Transverse colon (tissue), 4 donors: Measurements from ENCODE around the gene CPSF4. TPM values are rescaled to one million over a fixed set of nuclear protein-coding genes. Genes with fewer than 3 reads are reported as not detected.
"Not testable (repeated sequence)": the region's sequence is repeated elsewhere in the genome, so short reads cannot be mapped to it uniquely, and the experiment has no call there.

ENCODE experiments used
- DNase-seq: peaks from one replicate; pipeline ENCODE4 v3.0.0-alpha.2; 2019
- H3K27ac ChIP-seq, 4 donors: fragments of 200-600 bp; sonication (generic); 2 replicates each; pipeline ENCODE4 v1.5.1; 2016 to 2018; ENCODE audit warnings: inconsistent platforms in 4 of 4
- H3K27me3 ChIP-seq: fragments of 200-600 bp; sonication (generic); 2 replicates; pipeline ENCODE4 v1.5.1; 2017; ENCODE audit warnings: inconsistent platforms
- H3K36me3 ChIP-seq, 4 donors: fragments of 200-600 bp; sonication (generic); 2 replicates each; pipeline ENCODE4 v1.5.1; 2017 to 2019; ENCODE audit warnings: inconsistent platforms in 4 of 4
- H3K4me1 ChIP-seq, 4 donors: fragments of 200-600 bp; sonication (generic); 2 replicates each; pipeline ENCODE4 v1.5.1; 2017 to 2020; ENCODE audit warnings: inconsistent platforms in 4 of 4
- H3K4me3 ChIP-seq, 4 donors: fragments of 200-600 bp; sonication (generic); 1 replicate in 1 of 4; 2 replicates in 3 of 4; pipeline versions ENCODE4 v1.5.1 to v1.6.1; 2017 to 2019; ENCODE audit warnings: inconsistent platforms in 4 of 4
- H3K9me3 ChIP-seq, 2 donors: fragments of 200-600 bp; sonication (generic); 2 replicates each; pipeline ENCODE4 v1.5.1; 2017 to 2019; ENCODE audit warnings: inconsistent platforms in 2 of 2
- EP300 ChIP-seq: sonication (generic); formaldehyde crosslinking; IDR thresholded peaks from one replicate; pipeline ENCODE4 v1.6.1; 2017; ENCODE audit warnings: antibody characterized with exemption, low read depth
- POLR2A ChIP-seq: fragments of 450-650 bp; IDR thresholded peaks from one replicate; pipeline ENCODE4 v1.6.1; 2016; ENCODE audit warnings: antibody characterized with exemption, mild to moderate bottlenecking, moderate library complexity
- POLR2AphosphoS5 ChIP-seq, 3 donors: sonication (generic); formaldehyde crosslinking; IDR thresholded peaks; one replicate each; pipeline ENCODE4 v1.6.1; 2016; ENCODE audit warnings: antibody characterized with exemption in 3 of 3
- WGBS, 2 donors: methylation state at CpG; one replicate each; pipeline ENCODE4 v1.1.5; 2018; ENCODE audit warnings: low coverage in 1 of 2; 5-methylcytosine and 5-hydroxymethylcytosine counted together
- in situ Hi-C, 4 donors: fragments of 200-750 bp; cut with MboI; loops; one replicate each; pipeline versions ENCODE4 v1.15.0 to v1.15.1; 2017; ENCODE audit warnings: low sequenced_read_pairs in 3 of 4, low pct_ligation_motif_present in 1 of 4, low pct_unique_long_range_greater_than_20kb in 1 of 4
- intact Hi-C: fragments of 100-400 bp; cut with DNase I; formaldehyde crosslinking; loops from one replicate; pipeline ENCODE4 v1.15.1; 2023; ENCODE audit warnings: low total_unique reads
- total RNA-seq, 4 donors: library from RNA; depleted of rRNA; stranded (reverse); fragments of >200 nt; gene quantifications; one replicate each; pipeline ENCODE4 v1.1.0, GENCODE V29; 2016
- TF ChIP-seq, protein P1 (sequence below), 5 experiments: fragments of 200-600 bp in 3 of 5; fragments of 450-650 bp in 2 of 5; sonication (generic) in 3 of 5; IDR thresholded peaks; 1 replicate in 2 of 5; 2 replicates in 3 of 5; pipeline ENCODE4 v1.5.1; 2016 to 2017; ENCODE audit warnings: antibody characterized with exemption in 5 of 5, inconsistent platforms in 3 of 5, mild to moderate bottlenecking in 2 of 5, moderate library complexity in 1 of 5

Gene CPSF4
- total RNA-seq, 4 donors from 2014 or later, result 20.7 to 65.5 (median 24.8) TPM

DNA sequence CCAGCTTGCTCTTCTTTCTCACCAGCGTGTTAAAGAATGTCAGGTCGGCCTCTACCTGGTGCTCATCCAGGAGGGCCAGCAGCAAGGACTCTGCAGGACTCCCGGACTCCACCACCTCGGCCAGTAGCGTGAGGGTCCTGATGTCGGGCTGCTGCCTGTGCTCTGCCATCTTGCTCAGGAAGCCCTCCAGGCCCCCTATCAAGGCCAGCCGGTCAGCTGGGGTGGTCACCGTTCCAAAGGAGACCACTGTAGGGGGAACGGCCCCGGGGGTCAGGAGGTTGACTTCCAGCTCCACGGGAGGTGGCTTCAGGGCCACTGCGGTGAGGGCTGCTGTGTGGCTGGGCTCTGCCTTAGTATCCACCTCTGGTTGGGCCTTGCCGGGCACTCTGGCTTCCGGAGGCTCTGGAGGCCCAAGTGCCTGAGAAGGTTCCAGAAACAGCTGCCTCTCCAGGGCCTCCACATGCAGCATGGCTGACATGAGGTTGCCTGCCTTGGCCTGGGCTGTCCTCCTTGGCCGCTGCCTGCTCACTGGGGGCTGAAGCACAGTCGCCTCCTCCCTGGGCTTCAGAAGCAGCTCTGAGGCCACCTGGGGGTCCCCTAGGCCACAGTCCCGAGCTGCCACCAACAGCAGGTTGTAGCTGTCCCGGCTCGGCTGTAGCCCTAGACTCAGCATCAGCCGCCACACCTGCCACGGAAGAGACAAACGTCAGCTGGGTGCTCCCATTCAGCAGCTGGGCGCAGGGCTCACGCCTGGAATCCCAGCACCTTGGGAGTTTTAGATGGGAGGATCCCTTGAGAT lies 13.6 kb upstream of the CPSF4 start:
- no peak for DNase-seq
- in situ Hi-C loops, result no loop called here

DNA sequence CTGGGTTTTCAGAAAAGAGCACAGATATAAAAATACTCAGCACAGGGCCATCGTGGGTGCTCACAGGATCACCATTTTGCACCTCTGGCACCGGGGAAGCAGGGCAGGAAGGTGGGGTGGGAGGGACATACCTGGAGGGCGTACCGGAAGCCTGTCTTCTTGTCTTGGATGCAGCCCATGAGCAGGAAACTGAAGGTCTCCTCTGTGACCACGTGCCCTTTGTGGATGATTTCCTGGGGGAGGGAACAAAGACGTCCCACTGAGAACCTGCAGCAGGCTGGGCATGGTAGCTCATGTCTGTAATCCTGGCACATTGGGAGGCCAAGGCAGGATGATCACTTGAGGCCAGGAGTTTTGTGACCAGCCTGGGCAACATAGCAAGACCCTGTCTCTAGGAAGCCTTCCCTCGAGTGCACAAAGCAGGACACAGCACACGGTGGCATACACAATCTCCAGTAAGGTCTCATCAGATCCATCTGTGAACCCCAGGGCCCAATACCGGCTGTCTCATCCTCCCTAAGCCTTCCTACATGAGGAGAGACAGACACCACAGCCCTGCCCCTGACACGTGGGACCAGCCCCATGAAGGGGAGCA lies 9.7 kb upstream of the CPSF4 start:
- Histone ChIP-seq H3K36me3 (peaks cover 0 to 15% (median 2%) of the 10 kb centered on the region in 4 donors), H3K4me3 (no peak overlapping the region), H3K4me1 (no peaks in the 10 kb centered on the region), H3K27ac (no peak overlapping the region), H3K9me3 (no peaks in the 10 kb centered on the region), H3K27me3 (no peaks in the 10 kb centered on the region)
- no peak for DNase-seq
- TF ChIP-seq EP300 (no peak), POLR2AphosphoS5 (IDR thresholded peaks at IDR 0.05) (no peak), POLR2A (no peak)
- TF ChIP-seq, protein P1, sequence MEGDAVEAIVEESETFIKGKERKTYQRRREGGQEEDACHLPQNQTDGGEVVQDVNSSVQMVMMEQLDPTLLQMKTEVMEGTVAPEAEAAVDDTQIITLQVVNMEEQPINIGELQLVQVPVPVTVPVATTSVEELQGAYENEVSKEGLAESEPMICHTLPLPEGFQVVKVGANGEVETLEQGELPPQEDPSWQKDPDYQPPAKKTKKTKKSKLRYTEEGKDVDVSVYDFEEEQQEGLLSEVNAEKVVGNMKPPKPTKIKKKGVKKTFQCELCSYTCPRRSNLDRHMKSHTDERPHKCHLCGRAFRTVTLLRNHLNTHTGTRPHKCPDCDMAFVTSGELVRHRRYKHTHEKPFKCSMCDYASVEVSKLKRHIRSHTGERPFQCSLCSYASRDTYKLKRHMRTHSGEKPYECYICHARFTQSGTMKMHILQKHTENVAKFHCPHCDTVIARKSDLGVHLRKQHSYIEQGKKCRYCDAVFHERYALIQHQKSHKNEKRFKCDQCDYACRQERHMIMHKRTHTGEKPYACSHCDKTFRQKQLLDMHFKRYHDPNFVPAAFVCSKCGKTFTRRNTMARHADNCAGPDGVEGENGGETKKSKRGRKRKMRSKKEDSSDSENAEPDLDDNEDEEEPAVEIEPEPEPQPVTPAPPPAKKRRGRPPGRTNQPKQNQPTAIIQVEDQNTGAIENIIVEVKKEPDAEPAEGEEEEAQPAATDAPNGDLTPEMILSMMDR (IDR thresholded peaks at IDR 0.05), result no peak
- in situ Hi-C loops (no loop called here), intact Hi-C loops (no loop called here)
- WGBS, 2 donors, result 82% methylated on average over 10 of the region's 10 CpGs; no CpG with 5 or more reads in 1 of the 2 donors

More for the DNA sequence above, 13.6 kb upstream of the CPSF4 start:
- TF ChIP-seq EP300, result no peak
- TF ChIP-seq POLR2AphosphoS5 (IDR thresholded peaks at IDR 0.05), result no peak
- no peak for TF ChIP-seq POLR2A
- TF ChIP-seq, protein P1 (IDR thresholded peaks at IDR 0.05), result no peak
- H3K4me1 ChIP-seq, result no peaks in the 10 kb centered on the region
- 95% methylated on average over 19 of the region's 24 CpGs; no CpG with 5 or more reads in 1 of the 2 donors for WGBS, 2 donors
- no peaks in the 10 kb centered on the region for H3K9me3 ChIP-seq
- no peak overlapping the region for H3K27ac ChIP-seq
- H3K4me3 ChIP-seq, result no peak overlapping the region
- no peaks in the 10 kb centered on the region for H3K27me3 ChIP-seq
- peaks cover 0 to 13% (median 4%) of the 10 kb centered on the region in 4 donors for H3K36me3 ChIP-seq
- intact Hi-C loops, result no loop called here

DNA sequence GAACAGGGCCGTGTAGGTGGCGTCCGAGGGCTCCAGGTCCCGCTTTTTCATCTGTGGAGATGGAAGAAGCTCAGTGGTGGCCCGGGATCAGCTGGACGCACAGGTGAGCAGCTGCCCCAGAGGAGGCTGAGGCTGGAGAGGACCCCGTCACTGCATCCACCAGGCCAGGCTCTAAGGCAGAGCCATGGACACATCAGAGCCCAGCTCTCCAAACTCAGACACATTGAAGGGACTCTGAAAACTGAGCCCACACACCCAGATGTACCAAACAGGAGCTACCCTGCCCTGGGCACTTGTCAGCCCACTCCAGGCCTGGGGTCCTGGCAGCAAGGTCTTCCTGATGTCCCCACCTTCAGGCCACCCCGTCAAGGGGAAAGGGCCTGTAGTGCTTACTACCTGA lies 9.0 kb upstream of the CPSF4 start:
- H3K27ac ChIP-seq, result no peak overlapping the region
- no peaks in the 10 kb centered on the region for H3K4me1 ChIP-seq
- in situ Hi-C loops, result no loop called here
- TF ChIP-seq, protein P1 (IDR thresholded peaks at IDR 0.05), result no peak
- TF ChIP-seq EP300, result no peak
- no peak for TF ChIP-seq POLR2A
- no peak for TF ChIP-seq POLR2AphosphoS5 (IDR thresholded peaks at IDR 0.05)
- no peaks in the 10 kb centered on the region for H3K27me3 ChIP-seq
- no peak for DNase-seq
- H3K9me3 ChIP-seq, result no peaks in the 10 kb centered on the region
- no peak overlapping the region for H3K4me3 ChIP-seq
- WGBS, 2 donors, result 91% methylated on average over 8 of the region's 8 CpGs; no CpG with 5 or more reads in 1 of the 2 donors
- intact Hi-C loops, result no loop called here
- H3K36me3 ChIP-seq, result peaks cover 0 to 10% (median 4%) of the 10 kb centered on the region in 4 donors

DNA sequence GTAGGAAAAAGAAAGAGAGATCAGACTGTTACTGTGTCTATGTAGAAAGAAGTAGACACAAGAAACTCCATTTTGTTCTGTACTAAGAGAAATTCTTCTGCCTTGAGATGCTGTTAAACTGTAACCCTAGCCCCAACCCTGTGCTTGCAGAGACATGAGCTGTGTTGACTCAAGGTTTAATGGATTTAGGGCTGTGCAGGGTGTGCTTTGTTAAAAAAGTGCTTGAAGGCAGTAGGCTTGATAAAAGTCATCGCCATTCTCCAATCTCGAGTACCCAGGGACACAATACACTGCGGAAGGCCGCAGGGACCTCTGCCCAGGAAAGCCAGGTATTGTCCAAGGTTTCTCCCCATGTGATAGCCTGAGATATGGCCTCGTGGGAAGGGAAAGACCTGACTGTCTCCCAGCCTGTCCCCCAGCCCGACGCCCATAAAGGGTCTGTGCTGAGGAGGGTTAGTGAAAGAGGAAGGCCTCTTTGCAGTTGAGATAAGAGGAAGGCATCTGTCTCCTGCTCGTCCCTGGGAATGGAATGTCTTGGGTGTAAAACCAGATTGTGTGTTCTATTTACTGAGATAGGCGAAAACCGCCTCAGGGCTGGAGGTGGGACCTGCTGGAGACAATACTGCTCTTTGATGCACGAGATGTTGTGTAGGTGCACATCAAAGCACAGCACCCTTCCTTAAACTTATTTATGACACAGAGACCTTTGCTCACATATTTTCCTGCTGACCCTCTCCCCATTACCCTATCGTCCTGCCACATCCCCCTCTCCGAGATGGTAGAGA lies 6.8 kb upstream of the CPSF4 start:
- intact Hi-C loops, H3K4me1 ChIP-seq, DNase-seq, in situ Hi-C loops, H3K27ac ChIP-seq, H3K27me3 ChIP-seq, H3K9me3 ChIP-seq, H3K4me3 ChIP-seq: not testable (repeated sequence)
- WGBS, 2 donors, result 66 to 84% methylated on average over 5 to 13 of the region's 13 CpGs
- peaks cover 0 to 12% (median 5%) of the 10 kb centered on the region in 4 donors for H3K36me3 ChIP-seq
